HG02973 (cell line): ENCODE results near the gene DXO.
"Not testable (repeated sequence)": the region's sequence is repeated elsewhere in the genome, so short reads cannot be mapped to it uniquely, and the experiment has no call there.

Experiments used
- ATAC-seq: cut with Tn5 transposase; IDR thresholded peaks from one replicate; pipeline ENCODE4 v1.9.1; 2021; ENCODE audit warnings: moderate library complexity; ENCODE audit not compliant: unreplicated experiment

Gene DXO

DNA sequence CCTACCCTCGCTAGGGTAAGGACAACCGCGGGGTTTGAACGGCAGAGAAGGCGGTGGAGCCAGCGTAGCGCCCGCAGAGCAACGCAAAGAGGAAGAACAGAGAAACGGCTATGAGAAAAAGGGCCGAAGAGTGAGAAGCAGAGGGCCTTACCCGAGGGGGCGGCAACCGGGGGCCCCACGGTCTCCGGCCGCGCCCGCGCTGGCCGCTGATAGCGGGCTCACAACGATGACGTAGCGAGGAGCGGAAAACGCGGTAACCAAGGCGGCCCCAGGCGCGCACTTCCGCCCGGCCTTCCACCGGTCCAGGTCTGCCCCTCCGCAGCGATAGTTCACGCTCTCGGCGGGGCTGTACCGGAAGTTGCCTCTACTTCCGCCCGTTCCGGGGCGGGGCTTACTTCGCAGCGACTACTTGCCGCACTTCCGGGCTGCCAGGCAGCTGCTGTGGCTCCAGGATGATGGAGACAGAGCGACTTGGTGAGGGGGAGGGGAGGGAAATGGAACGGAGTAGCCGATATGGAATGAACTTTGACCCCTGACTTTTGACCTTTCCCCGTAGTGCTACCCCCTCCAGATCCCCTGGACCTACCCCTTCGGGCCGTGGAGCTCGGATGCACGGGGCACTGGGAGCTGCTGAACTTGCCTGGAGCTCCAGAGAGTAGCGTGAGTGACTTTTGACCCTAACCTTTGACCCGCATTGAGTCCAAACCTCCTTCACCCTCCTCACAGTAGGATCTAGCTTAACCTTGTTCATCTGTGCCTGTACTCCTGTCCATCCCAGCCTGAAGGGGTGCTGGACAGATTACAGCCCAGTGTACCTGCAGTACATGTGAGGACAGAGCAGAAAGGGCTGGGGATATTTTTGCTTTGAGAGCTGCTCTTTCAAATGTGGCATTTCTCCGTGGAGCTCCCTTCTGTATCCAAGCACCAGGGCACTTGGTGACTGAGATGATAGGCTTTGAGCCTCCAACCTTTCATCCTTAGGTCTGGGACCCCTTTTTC lies 12.9 kb downstream of the DXO start, which contains the start of the genes NELFE and SKIC2:
Gene NELFE (minus strand): TSS at position 231 of the 999 bp plus-strand sequence. CDS start 525 bp downstream, outside the sequence.
Gene SKIC2 (plus strand): TSS at position 435 of the 999 bp plus-strand sequence. CDS start 18 bp downstream, at position 453.
- peak; percentile 85 for ATAC-seq

DNA sequence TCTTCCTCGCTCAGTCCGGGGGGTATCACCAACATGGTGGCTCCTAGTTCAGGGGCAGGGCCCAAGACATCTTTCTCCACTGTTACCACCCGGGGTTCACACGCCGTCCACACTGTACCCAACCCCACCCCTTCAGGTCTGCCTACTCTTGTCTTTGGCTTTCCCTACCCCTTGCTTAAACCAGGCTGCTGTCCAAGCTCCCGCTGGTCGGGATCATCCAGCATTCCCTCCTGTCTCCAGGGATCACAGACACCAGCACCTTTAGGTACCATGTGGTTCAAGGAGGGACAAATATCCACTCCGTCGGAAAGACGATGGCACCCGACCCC lies 13.6 kb downstream of the DXO start:
- no peak for ATAC-seq

DNA sequence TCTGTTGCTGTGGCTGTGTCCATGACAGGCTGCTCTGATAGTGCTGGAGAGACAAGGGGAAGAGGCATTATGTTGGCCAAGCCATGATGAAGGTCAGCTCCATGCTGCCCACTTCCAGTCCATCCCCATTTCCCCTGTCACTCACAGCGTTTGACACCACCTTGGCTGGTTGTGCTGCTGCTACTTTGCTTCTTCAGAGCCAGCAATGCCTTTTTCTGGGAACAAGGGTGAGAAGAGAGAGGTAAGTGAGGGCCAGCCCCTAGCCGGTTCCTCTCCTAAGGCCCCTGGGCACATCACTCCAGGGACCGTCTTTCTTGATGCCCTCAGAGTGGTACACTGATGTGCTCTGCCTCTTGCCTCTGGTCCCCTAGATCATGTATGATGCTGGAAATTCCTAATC lies 15.1 kb downstream of the DXO start:
- ATAC-seq = no peak

DNA sequence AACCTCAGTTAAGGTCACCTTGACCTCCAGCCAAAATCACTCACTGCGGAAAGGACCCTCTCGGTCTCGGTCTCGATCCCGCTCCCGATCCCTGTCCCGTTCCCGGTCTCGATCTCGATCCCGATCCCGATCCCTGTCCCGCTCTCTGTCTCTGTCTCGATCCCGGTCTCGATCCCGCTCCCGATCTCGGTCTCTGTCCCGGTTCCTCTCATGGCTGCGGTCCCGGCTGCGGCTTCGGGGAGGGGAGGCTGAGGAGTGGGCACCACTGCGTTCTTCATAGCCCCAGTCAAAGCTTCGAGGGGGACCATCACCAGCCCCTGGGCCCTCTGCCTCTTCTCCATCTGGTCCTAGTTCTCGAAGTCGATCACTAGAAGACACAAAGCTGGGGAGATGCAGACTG lies 17.4 kb downstream of the DXO start:
- no peak for ATAC-seq

DNA sequence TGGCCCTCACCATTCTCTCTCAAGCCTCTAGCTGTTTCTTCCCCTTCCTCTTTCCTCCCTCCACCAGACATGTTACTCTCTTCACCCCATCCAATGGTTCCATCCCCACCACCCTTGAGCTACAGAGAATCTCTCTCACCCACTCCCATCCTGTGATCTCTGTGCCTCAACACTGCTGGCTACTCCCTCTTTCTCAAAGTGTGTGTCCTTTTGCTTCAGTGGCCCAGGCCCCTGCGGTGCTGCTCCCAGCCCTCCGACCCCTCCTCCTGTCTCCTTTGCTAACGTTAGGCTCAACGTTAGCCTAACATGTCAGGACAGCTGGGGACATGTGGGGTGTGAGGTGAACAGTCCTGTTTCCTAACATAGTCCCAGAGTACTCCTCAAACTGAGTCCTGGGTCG lies 19.0 kb downstream of the DXO start:
- ATAC-seq = no peak

DNA sequence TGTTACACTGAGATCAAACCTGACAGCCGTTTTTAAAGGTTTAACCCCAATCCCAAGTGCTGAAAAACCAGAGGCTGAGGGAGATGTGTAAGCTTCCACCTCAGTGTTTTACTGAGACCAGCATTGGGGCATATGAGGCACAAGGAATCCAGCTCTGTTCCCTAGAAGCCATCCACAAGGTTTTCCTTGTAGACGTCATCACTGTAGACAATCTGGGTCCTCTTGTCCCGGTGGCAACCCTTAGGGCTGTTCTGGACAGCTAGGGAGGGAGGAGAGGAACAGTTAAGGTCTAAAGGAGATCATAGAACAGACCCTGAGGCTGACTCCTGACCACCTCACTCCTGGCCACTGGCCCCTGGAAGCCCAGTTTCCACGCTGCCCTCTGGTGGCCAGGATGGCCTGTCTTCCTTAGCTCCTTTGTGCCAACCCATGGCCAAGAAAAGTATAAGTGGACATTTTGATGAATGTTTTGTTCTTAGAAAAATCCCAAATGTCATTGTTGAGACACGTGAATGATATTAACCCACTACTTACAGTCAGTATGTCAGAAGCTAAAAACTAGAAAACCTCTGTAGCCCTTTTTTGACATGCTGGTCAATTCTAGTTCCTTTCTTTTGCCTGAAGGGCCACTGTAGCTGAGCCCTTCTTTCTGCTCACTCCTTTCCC lies 19.7 kb downstream of the DXO start:
- ATAC-seq = no peak

DNA sequence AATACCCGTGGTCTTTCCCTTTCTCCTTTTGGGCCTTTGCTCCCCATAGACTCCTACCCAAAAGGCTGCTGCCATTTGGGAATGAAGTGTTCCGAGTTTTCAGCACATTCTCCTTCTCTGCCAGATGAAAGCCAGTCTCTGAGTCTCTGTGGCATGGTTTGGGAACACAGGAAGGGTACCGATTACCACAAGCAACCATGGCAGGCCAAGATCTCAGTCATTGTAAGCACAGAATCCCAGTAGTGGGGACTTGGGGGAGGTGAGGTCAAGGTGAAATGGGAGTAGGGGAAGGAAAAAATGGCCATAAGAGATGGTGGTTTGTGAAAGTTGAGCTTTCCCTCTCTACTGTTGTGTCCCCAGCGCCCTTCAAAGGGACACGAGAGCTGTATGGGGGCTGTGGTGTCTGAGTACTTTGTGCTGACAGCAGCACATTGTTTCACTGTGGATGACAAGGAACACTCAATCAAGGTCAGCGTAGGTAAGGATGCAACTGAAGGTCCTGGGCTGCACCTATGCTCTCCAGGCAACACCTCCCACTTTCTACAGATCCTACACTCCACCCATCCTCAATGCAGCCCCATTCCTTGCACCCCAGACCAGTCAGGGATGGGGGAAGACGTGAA lies 21.9 kb downstream of the DXO start:
- no peak for ATAC-seq

DNA sequence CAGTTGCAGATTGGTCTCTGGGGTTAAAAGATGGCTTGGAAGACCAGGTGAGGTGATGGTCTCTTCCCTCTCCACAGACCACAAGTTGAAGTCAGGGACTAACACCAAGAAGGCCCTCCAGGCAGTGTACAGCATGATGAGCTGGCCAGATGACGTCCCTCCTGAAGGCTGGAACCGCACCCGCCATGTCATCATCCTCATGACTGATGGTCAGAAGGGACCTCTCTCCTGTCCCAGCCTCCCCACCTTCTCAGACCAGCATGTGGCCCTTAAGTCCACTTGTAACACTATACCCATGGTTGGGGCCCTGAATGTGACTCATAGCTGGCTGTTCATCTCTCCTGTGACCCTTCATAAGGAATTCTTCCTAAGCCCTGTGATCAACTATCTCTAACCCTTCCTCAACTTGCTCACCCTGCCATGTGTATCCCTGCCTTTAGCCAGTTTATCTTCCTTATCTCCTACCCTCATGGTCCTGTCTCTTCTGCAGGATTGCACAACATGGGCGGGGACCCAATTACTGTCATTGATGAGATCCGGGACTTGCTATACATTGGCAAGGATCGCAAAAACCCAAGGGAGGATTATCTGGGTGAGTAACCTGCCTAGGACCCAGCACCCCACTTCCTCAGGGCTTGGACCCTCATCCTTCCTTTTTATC lies 23.1 kb downstream of the DXO start:
- no peak for ATAC-seq

DNA sequence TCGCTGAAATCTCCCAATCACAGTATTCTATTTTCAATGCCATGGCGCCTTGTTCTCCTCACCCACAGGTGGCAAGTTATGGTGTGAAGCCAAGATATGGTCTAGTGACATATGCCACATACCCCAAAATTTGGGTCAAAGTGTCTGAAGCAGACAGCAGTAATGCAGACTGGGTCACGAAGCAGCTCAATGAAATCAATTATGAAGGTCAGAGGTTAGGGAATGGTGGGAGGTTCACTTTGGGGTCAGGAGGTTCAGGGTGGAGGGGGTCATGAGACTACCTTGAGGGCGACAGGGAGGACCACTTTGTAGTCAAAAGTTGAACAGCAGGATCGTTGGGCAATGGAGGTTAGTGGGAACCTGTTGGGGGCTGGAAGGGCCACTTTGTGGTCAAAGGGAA lies 23.6 kb downstream of the DXO start:
- no peak for ATAC-seq

DNA sequence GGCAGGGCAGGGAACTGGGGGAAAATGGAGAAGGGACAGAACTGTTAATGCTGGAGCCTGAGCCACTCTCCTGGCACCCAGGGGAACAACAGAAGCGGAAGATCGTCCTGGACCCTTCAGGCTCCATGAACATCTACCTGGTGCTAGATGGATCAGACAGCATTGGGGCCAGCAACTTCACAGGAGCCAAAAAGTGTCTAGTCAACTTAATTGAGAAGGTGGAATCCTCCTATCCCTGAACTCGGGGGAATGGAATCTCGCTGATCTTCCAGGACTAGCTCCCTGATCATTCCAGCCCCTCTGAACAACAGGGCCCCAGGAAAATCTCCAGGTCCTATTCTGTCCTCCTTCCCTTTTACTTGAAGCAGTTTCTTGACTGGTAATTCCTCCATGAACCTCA lies 24.1 kb downstream of the DXO start:
- no peak for ATAC-seq

DNA sequence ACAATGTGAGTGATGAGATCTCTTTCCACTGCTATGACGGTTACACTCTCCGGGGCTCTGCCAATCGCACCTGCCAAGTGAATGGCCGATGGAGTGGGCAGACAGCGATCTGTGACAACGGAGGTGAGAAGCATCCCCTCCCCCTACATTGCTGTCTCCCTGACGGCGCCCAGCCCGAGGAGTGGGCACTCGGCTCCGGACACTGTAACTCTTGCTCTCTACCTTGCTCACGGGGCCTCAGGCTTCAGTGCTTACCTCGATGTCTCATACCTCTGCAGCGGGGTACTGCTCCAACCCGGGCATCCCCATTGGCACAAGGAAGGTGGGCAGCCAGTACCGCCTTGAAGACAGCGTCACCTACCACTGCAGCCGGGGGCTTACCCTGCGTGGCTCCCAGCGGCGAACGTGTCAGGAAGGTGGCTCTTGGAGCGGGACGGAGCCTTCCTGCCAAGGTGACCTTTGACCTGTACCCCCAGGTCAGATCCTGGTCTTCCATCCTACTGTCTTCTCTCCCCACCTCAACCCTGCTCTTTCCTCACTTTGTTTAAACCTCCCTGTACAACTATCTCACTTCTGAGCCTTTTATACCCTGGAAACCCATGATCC lies 24.8 kb downstream of the DXO start:
- ATAC-seq = no peak

DNA sequence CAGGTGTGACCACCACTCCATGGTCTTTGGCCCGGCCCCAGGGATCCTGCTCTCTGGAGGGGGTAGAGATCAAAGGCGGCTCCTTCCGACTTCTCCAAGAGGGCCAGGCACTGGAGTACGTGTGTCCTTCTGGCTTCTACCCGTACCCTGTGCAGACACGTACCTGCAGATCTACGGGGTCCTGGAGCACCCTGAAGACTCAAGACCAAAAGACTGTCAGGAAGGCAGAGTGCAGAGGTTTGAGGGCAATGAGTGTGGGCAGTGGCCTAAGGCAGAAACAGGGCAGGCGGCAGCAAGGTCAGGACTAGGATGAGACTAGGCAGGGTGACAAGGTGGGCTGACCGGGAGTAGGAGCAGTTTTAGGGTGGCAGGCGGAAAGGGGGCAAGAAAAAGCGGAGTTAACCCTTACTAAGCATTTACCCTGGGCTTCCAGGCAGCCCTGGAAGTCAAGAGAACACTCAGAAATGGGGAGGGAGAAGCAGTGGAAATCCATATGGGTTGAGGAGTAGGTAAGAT lies 25.5 kb downstream of the DXO start:
- no peak for ATAC-seq

DNA sequence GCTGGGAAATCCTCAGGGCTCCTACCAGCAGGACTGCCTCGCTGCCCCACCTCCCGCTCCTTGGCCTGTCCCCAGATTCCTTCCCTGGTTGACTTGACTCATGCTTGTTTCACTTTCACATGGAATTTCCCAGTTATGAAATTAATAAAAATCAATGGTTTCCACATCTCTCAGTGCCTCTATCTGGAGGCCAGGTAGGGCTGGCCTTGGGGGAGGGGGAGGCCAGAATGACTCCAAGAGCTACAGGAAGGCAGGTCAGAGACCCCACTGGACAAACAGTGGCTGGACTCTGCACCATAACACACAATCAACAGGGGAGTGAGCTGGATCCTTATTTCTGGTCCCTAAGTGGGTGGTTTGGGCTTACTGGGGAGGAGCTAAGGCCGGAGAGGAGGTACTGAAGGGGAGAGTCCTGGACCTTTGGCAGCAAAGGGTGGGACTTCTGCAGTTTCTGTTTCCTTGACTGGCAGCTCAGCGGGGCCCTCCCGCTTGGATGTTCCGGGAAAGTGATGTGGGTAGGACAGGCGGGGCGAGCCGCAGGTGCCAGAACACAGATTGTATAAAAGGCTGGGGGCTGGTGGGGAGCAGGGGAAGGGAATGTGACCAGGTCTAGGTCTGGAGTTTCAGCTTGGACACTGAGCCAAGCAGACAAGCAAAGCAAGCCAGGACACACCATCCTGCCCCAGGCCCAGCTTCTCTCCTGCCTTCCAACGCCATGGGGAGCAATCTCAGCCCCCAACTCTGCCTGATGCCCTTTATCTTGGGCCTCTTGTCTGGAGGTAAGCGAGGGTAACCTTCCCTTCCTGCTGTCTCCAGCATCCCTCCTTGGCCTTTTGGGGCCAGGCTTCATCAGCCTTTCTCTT lies 26.2 kb downstream of the DXO start, which contains the start of gene CFB:
Gene CFB (plus strand): TSS at position 589 of the 863 bp plus-strand sequence. CDS start 127 bp downstream, at position 716.
- no peak for ATAC-seq

DNA sequence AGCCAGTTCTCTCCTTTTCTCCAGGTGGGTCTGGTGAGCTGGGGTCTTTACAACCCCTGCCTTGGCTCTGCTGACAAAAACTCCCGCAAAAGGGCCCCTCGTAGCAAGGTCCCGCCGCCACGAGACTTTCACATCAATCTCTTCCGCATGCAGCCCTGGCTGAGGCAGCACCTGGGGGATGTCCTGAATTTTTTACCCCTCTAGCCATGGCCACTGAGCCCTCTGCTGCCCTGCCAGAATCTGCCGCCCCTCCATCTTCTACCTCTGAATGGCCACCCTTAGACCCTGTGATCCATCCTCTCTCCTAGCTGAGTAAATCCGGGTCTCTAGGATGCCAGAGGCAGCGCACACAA lies 26.8 kb downstream of the DXO start:
- ATAC-seq = no peak

DNA sequence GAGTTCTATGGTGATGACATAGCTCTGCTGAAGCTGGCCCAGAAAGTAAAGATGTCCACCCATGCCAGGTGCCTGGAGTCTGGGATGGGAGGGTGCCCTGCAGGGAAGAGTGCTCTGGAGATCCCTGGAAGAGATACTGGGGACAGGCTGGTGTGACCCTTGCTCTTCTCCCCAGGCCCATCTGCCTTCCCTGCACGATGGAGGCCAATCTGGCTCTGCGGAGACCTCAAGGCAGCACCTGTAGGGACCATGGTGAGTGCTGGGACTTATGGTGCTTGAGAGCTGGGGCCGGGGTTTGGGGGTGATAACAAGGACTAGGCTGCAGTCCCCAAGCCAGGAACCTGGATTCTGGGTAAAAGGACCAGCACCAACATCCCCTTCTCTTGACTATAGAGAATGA lies 28.2 kb downstream of the DXO start:
- no peak for ATAC-seq

DNA sequence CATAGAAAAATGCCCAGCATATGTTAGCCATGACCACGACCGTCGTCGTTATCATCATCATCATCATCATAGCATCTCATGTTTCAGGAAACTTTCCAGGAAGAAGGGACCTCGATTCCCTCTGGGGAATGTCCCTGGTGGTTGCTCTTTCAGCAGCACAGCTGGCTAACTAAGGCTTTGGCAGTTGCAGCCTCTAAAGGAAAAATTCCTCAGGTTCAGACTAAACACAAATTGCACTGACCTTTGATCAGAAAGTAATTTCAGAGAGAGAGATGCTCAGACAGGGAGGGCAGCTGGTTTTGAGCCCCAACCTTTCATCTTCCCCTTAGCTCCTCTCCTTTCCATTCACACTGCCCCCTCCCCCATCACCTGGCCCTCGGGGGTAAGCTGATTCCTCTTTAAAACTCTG lies 31.7 kb downstream of the DXO start:
- no peak for ATAC-seq

DNA sequence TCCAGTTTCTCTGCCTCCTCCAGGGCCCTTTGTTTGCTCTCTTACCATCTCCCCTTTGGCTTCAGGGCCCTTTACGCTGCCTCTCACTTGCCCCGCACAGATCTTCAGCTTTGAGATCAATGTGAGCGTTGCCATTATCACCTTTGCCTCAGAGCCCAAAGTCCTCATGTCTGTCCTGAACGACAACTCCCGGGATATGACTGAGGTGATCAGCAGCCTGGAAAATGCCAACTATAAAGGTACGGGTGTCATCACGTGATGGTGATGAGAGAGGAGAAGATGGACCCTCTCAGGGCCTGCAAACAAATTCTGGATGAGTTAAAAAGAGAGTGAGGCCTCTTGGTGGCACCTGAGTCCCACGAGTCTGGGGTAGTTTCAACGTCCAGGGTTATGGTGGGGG lies 36.1 kb downstream of the DXO start:
- no peak for ATAC-seq

DNA sequence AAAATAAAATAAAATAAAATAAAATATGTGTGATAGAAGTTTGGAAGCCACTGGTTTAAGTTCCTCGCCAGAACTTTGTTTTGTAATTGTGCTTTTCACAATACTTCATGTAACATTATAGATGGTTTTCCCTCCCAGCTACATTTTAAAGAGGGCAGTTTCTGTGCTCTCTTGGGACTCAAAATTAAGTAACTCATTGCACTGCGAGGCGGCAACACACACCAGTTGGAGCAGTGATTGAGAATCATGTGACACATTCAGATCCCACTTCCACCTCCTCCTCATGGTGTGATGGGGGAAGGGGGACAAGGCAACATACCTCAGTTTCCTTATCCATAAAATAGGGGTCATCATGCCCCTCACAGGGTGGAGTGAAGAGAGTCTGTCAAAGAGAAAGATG lies 36.9 kb downstream of the DXO start:
- no peak for ATAC-seq

DNA sequence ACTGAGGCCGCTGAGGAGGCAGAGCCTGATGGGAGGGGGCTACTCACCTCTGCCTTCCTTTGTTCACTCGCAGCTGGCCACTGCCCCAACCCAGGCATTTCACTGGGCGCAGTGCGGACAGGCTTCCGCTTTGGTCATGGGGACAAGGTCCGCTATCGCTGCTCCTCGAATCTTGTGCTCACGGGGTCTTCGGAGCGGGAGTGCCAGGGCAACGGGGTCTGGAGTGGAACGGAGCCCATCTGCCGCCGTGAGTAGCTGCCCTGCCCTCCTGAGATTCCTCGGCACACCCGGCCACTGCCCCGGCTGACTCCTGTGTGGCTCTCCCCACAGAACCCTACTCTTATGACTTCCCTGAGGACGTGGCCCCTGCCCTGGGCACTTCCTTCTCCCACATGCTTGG lies 38.4 kb downstream of the DXO start:
- ATAC-seq = no peak

DNA sequence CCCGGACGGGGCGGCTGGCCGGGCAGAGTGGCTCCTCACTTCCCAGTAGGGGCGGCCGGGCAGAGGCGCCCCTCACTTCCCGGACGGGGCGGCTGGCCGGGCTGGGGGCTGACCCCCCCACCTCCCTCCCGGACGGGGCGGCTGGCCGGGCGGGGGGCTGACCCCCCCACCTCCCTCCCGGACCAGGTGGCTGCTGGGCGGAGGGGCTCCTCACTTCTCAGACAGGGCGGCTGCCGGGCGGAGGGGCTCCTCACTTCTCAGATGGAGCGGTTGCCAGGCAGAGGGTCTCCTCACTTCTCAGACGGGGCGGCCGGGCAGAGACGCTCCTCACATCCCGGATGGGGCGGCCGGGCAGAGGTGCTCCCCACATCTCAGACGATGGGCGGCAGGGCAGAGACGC lies 39.8 kb downstream of the DXO start:
- ATAC-seq = not testable (repeated sequence)
